IPS-11a (cell line): ENCODE results near the gene PDGFRB.

ENCODE experiments used
- H3K4me3 ChIP-seq: one replicate; pipeline ENCODE4 v1.5.1; 2013; ENCODE audit warnings: low read depth, low read length, control low read depth

The PDGFRB gene

GRCh38 chr5:150133581-150134197 lies 22.0 kb downstream of the PDGFRB start:
- H3K4me3 ChIP-seq = no peak overlapping the region

GRCh38 chr5:150132740-150133139 lies 22.9 kb downstream of the PDGFRB start:
- no peak overlapping the region for H3K4me3 ChIP-seq

- no peak overlapping the region for H3K4me3 ChIP-seq
Measured at GRCh38 chr5:150131978-150132694, 23.5 kb downstream of the PDGFRB start.

GRCh38 chr5:150131461-150131860 lies 24.2 kb downstream of the PDGFRB start:
- H3K4me3 ChIP-seq = no peak overlapping the region

- H3K4me3 ChIP-seq = no peak overlapping the region
Measured at GRCh38 chr5:150130493-150130922, 25.1 kb downstream of the PDGFRB start.

- H3K4me3 ChIP-seq = no peak overlapping the region
Measured at GRCh38 chr5:150129813-150130492, 25.7 kb downstream of the PDGFRB start.

GRCh38 chr5:150129454-150129812 lies 26.2 kb downstream of the PDGFRB start:
- no peak overlapping the region for H3K4me3 ChIP-seq

GRCh38 chr5:150126921-150127265 lies 28.8 kb downstream of the PDGFRB start:
- no peak overlapping the region for H3K4me3 ChIP-seq

GRCh38 chr5:150126199-150126920 lies 29.3 kb downstream of the PDGFRB start:
- no peak overlapping the region for H3K4me3 ChIP-seq

GRCh38 chr5:150125334-150125733 lies 30.3 kb downstream of the PDGFRB start:
- no peak overlapping the region for H3K4me3 ChIP-seq

GRCh38 chr5:150124596-150124995 lies 31.0 kb downstream of the PDGFRB start:
- no peak overlapping the region for H3K4me3 ChIP-seq

GRCh38 chr5:150124111-150124557 lies 31.5 kb downstream of the PDGFRB start:
- no peak overlapping the region for H3K4me3 ChIP-seq

GRCh38 chr5:150123542-150123941 lies 32.1 kb downstream of the PDGFRB start:
- no peak overlapping the region for H3K4me3 ChIP-seq

GRCh38 chr5:150122536-150123481 lies 32.8 kb downstream of the PDGFRB start:
- H3K4me3 ChIP-seq = no peak overlapping the region

- no peak overlapping the region for H3K4me3 ChIP-seq
Measured at GRCh38 chr5:150122158-150122510, 33.5 kb downstream of the PDGFRB start.

- no peak overlapping the region for H3K4me3 ChIP-seq
Measured at GRCh38 chr5:150121448-150122157, 34.0 kb downstream of the PDGFRB start.

- no peak overlapping the region for H3K4me3 ChIP-seq
Measured at GRCh38 chr5:150120617-150121447, 34.8 kb downstream of the PDGFRB start.

GRCh38 chr5:150120062-150120441 lies 35.6 kb downstream of the PDGFRB start:
- no peak overlapping the region for H3K4me3 ChIP-seq
